Mammary epithelial cell (primary cell): ENCODE measurements around the gene MTHFSD.

Experiments
- EZH2 ChIP-seq: IDR thresholded peaks from 2 replicates; pipeline ENCODE4 v1.6.1; 2012; ENCODE audit warnings: low read length, inconsistent platforms, borderline replicate concordance
- TF ChIP-seq, protein P1 (sequence below), 2 donors: IDR thresholded peaks in 1 of 2; conservative IDR thresholded peaks in 1 of 2; 2 replicates each; pipeline ENCODE4 v1.5.1; 2011 to 2012; ENCODE audit warnings: inconsistent platforms in 2 of 2, low read length in 2 of 2, mild to moderate bottlenecking in 2 of 2, control low read depth in 1 of 2, low read depth in 1 of 2; ENCODE audit not compliant: insufficient read depth in 1 of 2; ENCODE audit errors: extremely low read depth in 1 of 2

DNA sequence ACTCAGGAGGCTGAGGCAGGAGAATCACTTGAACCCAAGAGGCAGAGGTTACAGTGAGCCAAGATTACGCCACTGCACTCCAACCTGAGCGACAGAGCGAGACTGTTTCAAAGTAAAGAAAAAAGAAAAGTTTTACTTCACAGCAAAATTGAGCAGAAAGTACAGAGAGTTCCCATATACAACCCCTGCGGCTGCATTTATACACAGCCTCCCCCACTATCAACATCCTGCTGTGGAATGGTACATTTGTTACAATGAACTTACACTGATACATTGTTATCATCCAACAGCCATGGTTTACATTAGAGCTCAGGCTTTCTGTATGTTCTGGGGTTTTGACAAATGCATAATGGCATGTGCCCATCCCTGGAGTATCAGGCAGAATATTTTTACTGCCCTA is 2.6 kb upstream of the MTHFSD start:
- TF ChIP-seq, protein P1, sequence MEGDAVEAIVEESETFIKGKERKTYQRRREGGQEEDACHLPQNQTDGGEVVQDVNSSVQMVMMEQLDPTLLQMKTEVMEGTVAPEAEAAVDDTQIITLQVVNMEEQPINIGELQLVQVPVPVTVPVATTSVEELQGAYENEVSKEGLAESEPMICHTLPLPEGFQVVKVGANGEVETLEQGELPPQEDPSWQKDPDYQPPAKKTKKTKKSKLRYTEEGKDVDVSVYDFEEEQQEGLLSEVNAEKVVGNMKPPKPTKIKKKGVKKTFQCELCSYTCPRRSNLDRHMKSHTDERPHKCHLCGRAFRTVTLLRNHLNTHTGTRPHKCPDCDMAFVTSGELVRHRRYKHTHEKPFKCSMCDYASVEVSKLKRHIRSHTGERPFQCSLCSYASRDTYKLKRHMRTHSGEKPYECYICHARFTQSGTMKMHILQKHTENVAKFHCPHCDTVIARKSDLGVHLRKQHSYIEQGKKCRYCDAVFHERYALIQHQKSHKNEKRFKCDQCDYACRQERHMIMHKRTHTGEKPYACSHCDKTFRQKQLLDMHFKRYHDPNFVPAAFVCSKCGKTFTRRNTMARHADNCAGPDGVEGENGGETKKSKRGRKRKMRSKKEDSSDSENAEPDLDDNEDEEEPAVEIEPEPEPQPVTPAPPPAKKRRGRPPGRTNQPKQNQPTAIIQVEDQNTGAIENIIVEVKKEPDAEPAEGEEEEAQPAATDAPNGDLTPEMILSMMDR (conservative IDR thresholded peaks at IDR 0.05 in 1 of 2, IDR thresholded peaks at IDR 0.05 in 1 of 2; ENCODE audit: extremely low read depth in 1 of 2, insufficient read depth in 1 of 2, low read depth in 1 of 2, low read length in 2 of 2) = no peak
- TF ChIP-seq EZH2 = no peak
